Measurements from ENCODE around the gene MYT1.
"Not testable (repeated sequence)": the region's sequence is repeated elsewhere in the genome, so short reads cannot be mapped to it uniquely, and the experiment has no call there.

DNA sequence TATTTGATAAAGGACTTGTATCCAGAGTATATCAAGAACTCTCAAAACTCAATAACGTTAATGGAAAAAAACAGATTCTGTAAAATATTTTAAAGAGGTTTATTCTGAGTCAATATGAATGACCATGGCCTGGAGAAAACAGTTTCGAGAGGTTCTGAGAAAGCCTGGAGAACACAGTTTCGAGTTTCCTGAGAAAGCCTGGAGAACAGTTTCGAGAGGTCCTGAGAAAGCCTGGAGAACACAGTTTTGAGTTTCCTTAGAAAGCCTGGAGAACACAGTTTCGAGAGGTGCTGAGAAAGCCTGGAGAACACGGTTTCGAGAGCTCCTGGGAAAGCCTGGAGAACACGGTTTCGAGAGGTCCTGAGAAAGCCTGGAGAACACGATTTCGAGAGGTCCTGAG, 41.3 kb upstream of the MYT1 start:
- not testable (repeated sequence) for TF ChIP-seq NFRKB (IDR thresholded peaks at IDR 0.05); FOXK2 (IDR thresholded peaks at IDR 0.05); SP1 (IDR thresholded peaks at IDR 0.05); FOXA1 (IDR thresholded peaks at IDR 0.05); HDGF (IDR thresholded peaks at IDR 0.05; ENCODE audit: borderline replicate concordance); ARNT (IDR thresholded peaks at IDR 0.05); FOXM1 (IDR thresholded peaks at IDR 0.05; ENCODE audit: borderline replicate concordance); SUZ12 (IDR thresholded peaks at IDR 0.05)
- TF ChIP-seq, protein P1, sequence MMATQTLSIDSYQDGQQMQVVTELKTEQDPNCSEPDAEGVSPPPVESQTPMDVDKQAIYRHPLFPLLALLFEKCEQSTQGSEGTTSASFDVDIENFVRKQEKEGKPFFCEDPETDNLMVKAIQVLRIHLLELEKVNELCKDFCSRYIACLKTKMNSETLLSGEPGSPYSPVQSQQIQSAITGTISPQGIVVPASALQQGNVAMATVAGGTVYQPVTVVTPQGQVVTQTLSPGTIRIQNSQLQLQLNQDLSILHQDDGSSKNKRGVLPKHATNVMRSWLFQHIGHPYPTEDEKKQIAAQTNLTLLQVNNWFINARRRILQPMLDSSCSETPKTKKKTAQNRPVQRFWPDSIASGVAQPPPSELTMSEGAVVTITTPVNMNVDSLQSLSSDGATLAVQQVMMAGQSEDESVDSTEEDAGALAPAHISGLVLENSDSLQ (IDR thresholded peaks at IDR 0.05), result not testable (repeated sequence)

All from HEK293T (cell line).